Right ventricle myocardium superior (tissue), 1 donor: ENCODE results near the gene ANKRD52. TPM values are rescaled to one million over a fixed set of nuclear protein-coding genes. Genes with fewer than 3 reads are reported as not detected.
"Not testable (repeated sequence)": the region's sequence is repeated elsewhere in the genome, so short reads cannot be mapped to it uniquely, and the experiment has no call there.

Experiments
- ATAC-seq: fragments of 200-7000 bp; cut with Tn5 transposase; one replicate; pipeline ENCODE4 v1.9.1; 2020; ENCODE audit warnings: mild to moderate bottlenecking; ENCODE audit not compliant: poor library complexity
- DNase-seq: peaks from one replicate; pipeline ENCODE4 v3.0.0-alpha.2; 2020
- intact Hi-C: fragments of 100-400 bp; cut with DNase I; formaldehyde crosslinking; loops from one replicate; pipeline ENCODE4 v1.11.2; 2022
- total RNA-seq: library from RNA; stranded (reverse); fragmentation: NEBNext Ultra II Directional; extraction: Animal tissue kit (Norgen Biotek cat#: 25700); gene quantifications from one replicate; pipeline ENCODE4 v1.2.1, GENCODE V29; 2021
- donor health status: DM: no; HTN: yes; CAD: no; lungs with severe emphysema.

ANKRD52 gene
- total RNA-seq, 1 donor from 2014 or later = 24.6 TPM

- DNase-seq (no peak), ATAC-seq (no peak)
- intact Hi-C loops = no loop called here
Measured at GRCh38 chr12:56280849-56281248, 22.7 kb upstream of the ANKRD52 start.

GRCh38 chr12:56278905-56279304 lies 20.7 kb upstream of the ANKRD52 start:
- ATAC-seq (no peak), DNase-seq (no peak)
- intact Hi-C loops = no loop called here

GRCh38 chr12:56274299-56274698 lies 16.1 kb upstream of the ANKRD52 start:
- DNase-seq = no peak
- no peak for ATAC-seq
- intact Hi-C loops = no loop called here

- intact Hi-C loops, ATAC-seq, DNase-seq: not testable (repeated sequence)
Measured at GRCh38 chr12:56272468-56272867, 14.3 kb upstream of the ANKRD52 start.

- intact Hi-C loops = no loop called here
- DNase-seq (no peak), ATAC-seq (peak; percentile 55)
Measured at GRCh38 chr12:56271031-56271430, 12.8 kb upstream of the ANKRD52 start.

- intact Hi-C loops = no loop called here
- ATAC-seq = peak; percentile 54
- no peak for DNase-seq
Measured at GRCh38 chr12:56267443-56268071, 9.4 kb upstream of the ANKRD52 start.

- intact Hi-C loops = no loop called here
- peak; percentile 94 for DNase-seq
- ATAC-seq = peak; percentile 93
Measured at GRCh38 chr12:56266693-56267442, 8.7 kb upstream of the ANKRD52 start, which contains the start of gene COQ10A. Gene COQ10A (plus strand): TSS chr12:56266942. CDS start chr12:56267119, 177 bp downstream.

GRCh38 chr12:56266068-56266692 lies 8.0 kb upstream of the ANKRD52 start:
- ATAC-seq, intact Hi-C loops, DNase-seq: not testable (repeated sequence)

- ATAC-seq, intact Hi-C loops, DNase-seq: not testable (repeated sequence)
Measured at GRCh38 chr12:56262955-56263354, 4.8 kb upstream of the ANKRD52 start.

- ATAC-seq (no peak), DNase-seq (no peak)
- intact Hi-C loops = no loop called here
Measured at GRCh38 chr12:56261503-56262232, 3.5 kb upstream of the ANKRD52 start.

GRCh38 chr12:56260921-56261320 lies 2.7 kb upstream of the ANKRD52 start:
- intact Hi-C loops = no loop called here
- ATAC-seq = no peak
- no peak for DNase-seq

- intact Hi-C loops = no loop called here
- DNase-seq (no peak), ATAC-seq (no peak)
Measured at GRCh38 chr12:56260380-56260779, 2.2 kb upstream of the ANKRD52 start.

- intact Hi-C loops = no loop called here
- DNase-seq = no peak
- no peak for ATAC-seq
Measured at GRCh38 chr12:56258820-56259183, 618 bp upstream of the ANKRD52 start.

- ATAC-seq = peak; percentile 23
- intact Hi-C loops = no loop called here
- no peak for DNase-seq
Measured at GRCh38 chr12:56257491-56258067, 605 bp downstream of the ANKRD52 start.

GRCh38 chr12:56257071-56257470 lies 1.1 kb downstream of the ANKRD52 start:
- DNase-seq (no peak), ATAC-seq (no peak)
- intact Hi-C loops = no loop called here

- ATAC-seq (no peak), DNase-seq (no peak)
- intact Hi-C loops = no loop called here
Measured at GRCh38 chr12:56256326-56256960, 1.7 kb downstream of the ANKRD52 start.

GRCh38 chr12:56255671-56256070 lies 2.5 kb downstream of the ANKRD52 start:
- DNase-seq (peak; percentile 13), ATAC-seq (no peak)
- intact Hi-C loops = no loop called here

GRCh38 chr12:56253091-56253490 lies 5.1 kb downstream of the ANKRD52 start:
- intact Hi-C loops = no loop called here
- peak; percentile 27 for DNase-seq
- ATAC-seq = no peak
